ENCODE measurements around the gene SH3GLB2.
"Not testable (repeated sequence)": the region's sequence is repeated elsewhere in the genome, so short reads cannot be mapped to it uniquely, and the experiment has no call there.

The SH3GLB2 gene

GRCh38 chr9:129054163-129054851 lies 26.2 kb upstream of the SH3GLB2 start:
- DNase-seq (ENCODE audit: extremely low read depth in 1 of 2, low read depth in 1 of 2), result no peak

GRCh38 chr9:129053020-129053419 lies 24.9 kb upstream of the SH3GLB2 start:
- no peak for DNase-seq (ENCODE audit: extremely low read depth in 1 of 2, low read depth in 1 of 2)

- no peak for DNase-seq (ENCODE audit: extremely low read depth in 1 of 2, low read depth in 1 of 2)
Observed at GRCh38 chr9:129052592-129052991, 24.5 kb upstream of the SH3GLB2 start.

GRCh38 chr9:129042016-129042415 lies 13.9 kb upstream of the SH3GLB2 start:
- no peak for DNase-seq (ENCODE audit: extremely low read depth in 1 of 2, low read depth in 1 of 2)

- no peak for DNase-seq (ENCODE audit: extremely low read depth in 1 of 2, low read depth in 1 of 2)
Observed at GRCh38 chr9:129040113-129040643, 12.0 kb upstream of the SH3GLB2 start.

- no peak for DNase-seq (ENCODE audit: extremely low read depth in 1 of 2, low read depth in 1 of 2)
Observed at GRCh38 chr9:129038109-129038852, 10.2 kb upstream of the SH3GLB2 start.

- DNase-seq (ENCODE audit: extremely low read depth in 1 of 2, low read depth in 1 of 2), result no peak
Observed at GRCh38 chr9:129037767-129038098, 9.6 kb upstream of the SH3GLB2 start.

GRCh38 chr9:129036923-129037766 lies 9.0 kb upstream of the SH3GLB2 start:
- DNase-seq (ENCODE audit: extremely low read depth in 1 of 2, low read depth in 1 of 2), result no peak

- DNase-seq (ENCODE audit: extremely low read depth in 1 of 2, low read depth in 1 of 2), result peak; percentile 91 to 97
Observed at GRCh38 chr9:129036241-129036922, 8.3 kb upstream of the SH3GLB2 start, which contains the start of gene MIGA2. Gene MIGA2 (plus strand): TSS chr9:129036626. CDS start chr9:129040595, 3,969 bp downstream.

- not testable (repeated sequence) for DNase-seq (ENCODE audit: extremely low read depth in 1 of 2, low read depth in 1 of 2)
Observed at GRCh38 chr9:129035838-129036237, 7.7 kb upstream of the SH3GLB2 start.

GRCh38 chr9:129033216-129033615 lies 5.1 kb upstream of the SH3GLB2 start:
- no peak for DNase-seq (ENCODE audit: extremely low read depth in 1 of 2, low read depth in 1 of 2)

GRCh38 chr9:129032541-129033159 lies 4.5 kb upstream of the SH3GLB2 start:
- no peak for DNase-seq (ENCODE audit: extremely low read depth in 1 of 2, low read depth in 1 of 2)

GRCh38 chr9:129031514-129031913 lies 3.4 kb upstream of the SH3GLB2 start:
- DNase-seq (ENCODE audit: extremely low read depth in 1 of 2, low read depth in 1 of 2), result no peak

- DNase-seq (ENCODE audit: extremely low read depth in 1 of 2, low read depth in 1 of 2), result no peak
Observed at GRCh38 chr9:129030191-129030590, 2.1 kb upstream of the SH3GLB2 start.

- peak; percentile 35 to 40 for DNase-seq (ENCODE audit: extremely low read depth in 1 of 2, low read depth in 1 of 2)
Observed at GRCh38 chr9:129027685-129028191, 393 bp downstream of the SH3GLB2 start.

- DNase-seq (ENCODE audit: extremely low read depth in 1 of 2, low read depth in 1 of 2), result no peak
Observed at GRCh38 chr9:129027224-129027684, 877 bp downstream of the SH3GLB2 start.

GRCh38 chr9:129026442-129027223 lies 1.5 kb downstream of the SH3GLB2 start:
- no peak for DNase-seq (ENCODE audit: extremely low read depth in 1 of 2, low read depth in 1 of 2)

- DNase-seq (ENCODE audit: extremely low read depth in 1 of 2, low read depth in 1 of 2), result no peak
Observed at GRCh38 chr9:129023908-129024233, 4.3 kb downstream of the SH3GLB2 start.

Data from stimulated activated CD8-positive, alpha-beta memory T cell treated with anti-CD3 and anti-CD28 coated beads, Interleukin-7, amount 100 ng/mL, for 48 hours (primary cell).